A549 (cell line): ENCODE results near the gene GPR158. TPM values are rescaled to one million over a fixed set of nuclear protein-coding genes. Genes with fewer than 3 reads are reported as not detected.

Experiments
- ATAC-seq, 2 experiments: fragments of 200-7000 bp in 1 of 2; fragments of >200 bp in 1 of 2; cut with Nextera tagmentation in 1 of 2; cut with Tn5 transposase in 1 of 2; 3 replicates each; pipeline versions ENCODE4 v1.8.0 to v1.9.1; 2018 to 2020; ENCODE audit warnings: mild to moderate bottlenecking in 1 of 2, moderate library complexity in 1 of 2
- CTCF ChIA-PET: fragments of 300-600 bp; sonication (Branson Sonifier 250); formaldehyde crosslinking; extraction: SDS; loops from one replicate; lab custom pipeline; 2021; ENCODE audit warnings: antibody characterized with exemption, inconsistent platforms; lab: Yijun Ruan, JAX
- POLR2A ChIA-PET: fragments of 350-600 bp; formaldehyde crosslinking; extraction: SDS; loops from one replicate; lab custom pipeline; 2021; ENCODE audit warnings: antibody characterized with exemption, inconsistent platforms; lab: Yijun Ruan, JAX
- DNase-seq, 2 experiments: peaks; one replicate each; pipeline versions ENCODE4 v3.0.0 to v3.0.0-alpha.2; 2011 to 2016; ENCODE audit warnings: low read depth in 1 of 2, low spot score in 1 of 2
- FAIRE-seq: peaks from 2 replicates; lab custom pipeline; 2011; peaks lifted over from hg19 to GRCh38; lab: Jason Lieb, UNC
- H3K27ac ChIP-seq, 2 experiments: fragments of >200 bp; sonication (Bioruptor Twin); formaldehyde crosslinking; 3 replicates each; pipeline ENCODE4 v1.5.1; 2016 to 2017
- H3K4me1 ChIP-seq: fragments of >200 bp; sonication (Bioruptor Twin); formaldehyde crosslinking; 3 replicates; pipeline ENCODE4 v1.6.1; 2016
- H3K4me2 ChIP-seq: fragments of >200 bp; sonication (Bioruptor Twin); formaldehyde crosslinking; 3 replicates; pipeline ENCODE4 v1.6.1; 2016
- H3K4me3 ChIP-seq: fragments of >200 bp; sonication (Bioruptor Twin); formaldehyde crosslinking; 3 replicates; pipeline ENCODE4 v1.5.1; 2016
- H3K9me3 ChIP-seq: fragments of >200 bp; sonication (Bioruptor Twin); formaldehyde crosslinking; 3 replicates; pipeline ENCODE4 v1.6.1; 2016
- CBX2 ChIP-seq: fragments of 200-600 bp; sonication (generic); IDR thresholded peaks from 2 replicates; pipeline ENCODE4 v1.6.1; 2016; ENCODE audit warnings: low read depth, mild to moderate bottlenecking, borderline replicate concordance
- CHD4 ChIP-seq: fragments of 200-600 bp; sonication (generic); IDR thresholded peaks from 2 replicates; pipeline ENCODE4 v1.6.1; 2016; ENCODE audit warnings: antibody characterized with exemption, mild to moderate bottlenecking, borderline replicate concordance
- CTCF ChIP-seq: fragments of >200 bp; sonication (Bioruptor Twin); formaldehyde crosslinking; IDR thresholded peaks from 3 replicates; pipeline ENCODE4 v1.5.1; 2016
- EHF ChIP-seq: fragments of 250-450 bp; sonication (Bioruptor Pico); IDR thresholded peaks from 2 replicates; pipeline ENCODE4 v1.5.0; 2020; ENCODE audit warnings: mild to moderate bottlenecking
- FOSB ChIP-seq: fragments of 250-450 bp; sonication (Bioruptor Pico); IDR thresholded peaks from 2 replicates; pipeline ENCODE4 v1.5.0; 2020; ENCODE audit warnings: mild to moderate bottlenecking, moderate library complexity
- FOSL2 ChIP-seq, 2 experiments: fragments of 450-650 bp in 1 of 2; fragments of >200 bp in 1 of 2; sonication (Bioruptor Twin) in 1 of 2; formaldehyde crosslinking; IDR thresholded peaks; 2 replicates each; pipeline versions ENCODE4 v1.5.0 to v1.6.1; 2016 to 2020; ENCODE audit warnings: mild to moderate bottlenecking in 1 of 2, moderate library complexity in 1 of 2
- GATA3 ChIP-seq: IDR thresholded peaks from 2 replicates; pipeline ENCODE4 v1.6.1; 2012; ENCODE audit warnings: borderline replicate concordance
- HDAC2 ChIP-seq: fragments of 200-600 bp; sonication (generic); IDR thresholded peaks from 2 replicates; pipeline ENCODE4 v1.6.1; 2016
- HOXA7 ChIP-seq: fragments of 250-450 bp; sonication (Bioruptor Pico); IDR thresholded peaks from 2 replicates; pipeline ENCODE4 v1.5.0; 2020; ENCODE audit warnings: mild to moderate bottlenecking, moderate library complexity
- HOXB5 ChIP-seq: fragments of 250-450 bp; sonication (Bioruptor Pico); IDR thresholded peaks from 2 replicates; pipeline ENCODE4 v1.5.0; 2020; ENCODE audit warnings: mild to moderate bottlenecking, moderate library complexity
- JUNB ChIP-seq: fragments of >200 bp; sonication (Bioruptor Twin); formaldehyde crosslinking; IDR thresholded peaks from 2 replicates; pipeline ENCODE4 v1.6.1; 2016
- NR3C1 ChIP-seq: fragments of >200 bp; sonication (Bioruptor Twin); formaldehyde crosslinking; IDR thresholded peaks from 3 replicates; pipeline ENCODE4 v1.6.1; 2017
- PHF8 ChIP-seq: fragments of 200-600 bp; sonication (generic); IDR thresholded peaks from 2 replicates; pipeline ENCODE4 v1.6.1; 2016; ENCODE audit warnings: low read depth, mild to moderate bottlenecking, antibody characterized with exemption, moderate library complexity, borderline replicate concordance
- POLR2AphosphoS2 ChIP-seq: conservative IDR thresholded peaks from 2 replicates; pipeline ENCODE4 v1.6.1; 2012; ENCODE audit warnings: low read length, improper control_type of control experiment, inconsistent platforms
- RAD21 ChIP-seq, 2 experiments: fragments of >200 bp in 1 of 2; sonication (Bioruptor Twin) in 1 of 2; formaldehyde crosslinking in 1 of 2; IDR thresholded peaks in 1 of 2; conservative IDR thresholded peaks in 1 of 2; 2 replicates in 1 of 2; 3 replicates in 1 of 2; pipeline ENCODE4 v1.6.1; 2012 to 2018; ENCODE audit warnings: inconsistent platforms in 1 of 2
- RARB ChIP-seq: fragments of 250-450 bp; sonication (Bioruptor Pico); IDR thresholded peaks from 2 replicates; pipeline ENCODE4 v1.8.0; 2021; ENCODE audit warnings: mild to moderate bottlenecking, moderate library complexity
- REST ChIP-seq: fragments of 200-600 bp; sonication (generic); IDR thresholded peaks from 2 replicates; pipeline ENCODE4 v1.6.1; 2016; ENCODE audit warnings: antibody characterized with exemption, mild to moderate bottlenecking, moderate library complexity
- RNF2 ChIP-seq: fragments of 200-600 bp; sonication (generic); IDR thresholded peaks from 2 replicates; pipeline ENCODE4 v1.6.1; 2016; ENCODE audit warnings: low read depth, mild to moderate bottlenecking, antibody characterized with exemption, moderate library complexity, borderline replicate concordance
- SMC3 ChIP-seq: fragments of >200 bp; sonication (Bioruptor Twin); formaldehyde crosslinking; IDR thresholded peaks from 3 replicates; pipeline ENCODE4 v1.6.1; 2018; ENCODE audit warnings: inconsistent platforms
- SREBF2 ChIP-seq: fragments of 450-650 bp; IDR thresholded peaks from 2 replicates; pipeline ENCODE4 v1.6.1; 2014; ENCODE audit warnings: mild to moderate bottlenecking, moderate library complexity
- ZC3H11A ChIP-seq: fragments of 450-650 bp; IDR thresholded peaks from 2 replicates; pipeline ENCODE4 v1.6.1; 2014; ENCODE audit warnings: antibody characterized with exemption, mild to moderate bottlenecking
- ZNF302 ChIP-seq: fragments of 250-450 bp; sonication (Bioruptor Pico); IDR thresholded peaks from 2 replicates; pipeline ENCODE4 v1.9.0; 2021; ENCODE audit warnings: inconsistent platforms, mild to moderate bottlenecking, moderate library complexity
- ZSCAN20 ChIP-seq: fragments of 250-450 bp; sonication (Bioruptor Pico); IDR thresholded peaks from 2 replicates; pipeline ENCODE4 v1.8.0; 2022; ENCODE audit warnings: mild to moderate bottlenecking, moderate library complexity
- WGBS: methylation state at CpG from one replicate; pipeline ENCODE4 v1.1.6; 2017; ENCODE audit errors: missing lambda C conversion rate; 5-methylcytosine and 5-hydroxymethylcytosine counted together
- polyA plus RNA-seq, 4 experiments: library from polyadenylated mRNA; depleted of rRNA in 3 of 4; stranded (reverse); fragments of >200 nt; fragmentation: RNase III in 1 of 4; extraction: RNeasy Plus Mini Kit Qiagen cat#74134 plus additional on column Dnase treatment in 1 of 4; gene quantifications; 2 replicates in 3 of 4; 3 replicates in 1 of 4; pipeline ENCODE4 v1.2.3, GENCODE V29; 2011 to 2017
- TF ChIP-seq, protein P1 (sequence below): fragments of 250-450 bp; sonication (Bioruptor Pico); IDR thresholded peaks from 2 replicates; pipeline ENCODE4 v1.5.0; 2020; ENCODE audit warnings: low read depth, mild to moderate bottlenecking, moderate library complexity
- TF ChIP-seq, protein P2 (sequence below): fragments of 450-650 bp; IDR thresholded peaks from 2 replicates; pipeline ENCODE4 v1.6.1; 2014; ENCODE audit warnings: antibody characterized with exemption
- TF ChIP-seq, protein P3 (sequence below): fragments of >200 bp; sonication (Bioruptor Twin); formaldehyde crosslinking; IDR thresholded peaks from 2 replicates; pipeline ENCODE4 v1.6.1; 2016

GPR158 gene
- polyA plus RNA-seq, 2 of the 4 experiments (the other 2 are of a cell fraction) = 0.01 to 0.03 TPM

DNA sequence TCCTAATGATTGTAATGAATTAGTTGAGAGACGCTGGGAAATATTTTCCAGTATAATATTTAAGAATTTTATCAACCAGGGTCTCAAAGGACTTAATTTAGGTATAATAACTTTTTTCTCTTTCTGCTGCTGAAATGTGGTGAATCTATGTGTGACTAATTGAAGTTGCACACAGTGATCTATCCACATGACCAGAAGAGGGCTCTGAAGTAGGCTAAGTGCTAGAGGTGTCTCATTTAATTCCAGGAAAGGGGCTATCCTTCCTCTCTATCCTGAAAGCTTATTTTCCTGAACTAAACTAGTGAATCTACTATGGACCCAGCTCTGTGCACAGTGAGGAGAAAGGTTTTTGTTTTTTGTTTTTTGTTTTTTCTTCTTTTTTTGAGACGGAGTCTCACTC lies 464.8 kb downstream of the GPR158 start:
- H3K4me2 ChIP-seq = no peak overlapping the region
- no peak for ATAC-seq
- no peak overlapping the region for H3K4me3 ChIP-seq
- ChIA-PET POLR2A (no interaction called here), CTCF (interaction anchor here (1.7 to 2.2 kb wide), 2 partner anchors 8 to 526 kb away, joined by 3 to 6 read pairs; no protein-coding TSS in a partner anchor)
- H3K27ac ChIP-seq = no peak overlapping the region
- 0 out of 3 replicates have a peak, but pooled peaks cover 2% of the 10 kb centered on the region for H3K9me3 ChIP-seq
- H3K4me1 ChIP-seq = no peaks in the 10 kb centered on the region
- no peak for TF ChIP-seq HDAC2
- TF ChIP-seq ZC3H11A = no peak
- TF ChIP-seq, protein P1, sequence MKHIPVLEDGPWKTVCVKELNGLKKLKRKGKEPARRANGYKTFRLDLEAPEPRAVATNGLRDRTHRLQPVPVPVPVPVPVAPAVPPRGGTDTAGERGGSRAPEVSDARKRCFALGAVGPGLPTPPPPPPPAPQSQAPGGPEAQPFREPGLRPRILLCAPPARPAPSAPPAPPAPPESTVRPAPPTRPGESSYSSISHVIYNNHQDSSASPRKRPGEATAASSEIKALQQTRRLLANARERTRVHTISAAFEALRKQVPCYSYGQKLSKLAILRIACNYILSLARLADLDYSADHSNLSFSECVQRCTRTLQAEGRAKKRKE (CRISPR knock-in tag) = no peak
- no peak for TF ChIP-seq RNF2
- no peak for TF ChIP-seq POLR2AphosphoS2
- TF ChIP-seq CHD4 = no peak
- no peak for TF ChIP-seq HOXA7 (CRISPR knock-in tag)
- TF ChIP-seq HOXB5 (CRISPR knock-in tag) = no peak
- TF ChIP-seq, protein P2, sequence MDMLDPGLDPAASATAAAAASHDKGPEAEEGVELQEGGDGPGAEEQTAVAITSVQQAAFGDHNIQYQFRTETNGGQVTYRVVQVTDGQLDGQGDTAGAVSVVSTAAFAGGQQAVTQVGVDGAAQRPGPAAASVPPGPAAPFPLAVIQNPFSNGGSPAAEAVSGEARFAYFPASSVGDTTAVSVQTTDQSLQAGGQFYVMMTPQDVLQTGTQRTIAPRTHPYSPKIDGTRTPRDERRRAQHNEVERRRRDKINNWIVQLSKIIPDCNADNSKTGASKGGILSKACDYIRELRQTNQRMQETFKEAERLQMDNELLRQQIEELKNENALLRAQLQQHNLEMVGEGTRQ = no peak
- no peak for TF ChIP-seq RARB (CRISPR knock-in tag)
- TF ChIP-seq NR3C1 = no peak
- TF ChIP-seq, protein P3, sequence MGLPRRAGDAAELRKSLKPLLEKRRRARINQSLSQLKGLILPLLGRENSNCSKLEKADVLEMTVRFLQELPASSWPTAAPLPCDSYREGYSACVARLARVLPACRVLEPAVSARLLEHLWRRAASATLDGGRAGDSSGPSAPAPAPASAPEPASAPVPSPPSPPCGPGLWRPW = no peak
- no peak for TF ChIP-seq GATA3
- TF ChIP-seq PHF8 = no peak
- 77% methylated on average over 2 of the region's 2 CpGs for WGBS
- no peak for FAIRE-seq
- no peak for DNase-seq

- ChIA-PET POLR2A (no interaction called here), CTCF (interaction anchor here (1.0 kb wide), 1 partner anchor 70 kb away, joined by 4 read pairs; no protein-coding TSS in a partner anchor)
- ATAC-seq (no peak), FAIRE-seq (no peak), DNase-seq (no peak)
- no peak overlapping the region for H3K27ac ChIP-seq
- 0 out of 3 replicates have a peak, but pooled peaks cover 2% of the 10 kb centered on the region for H3K9me3 ChIP-seq
- H3K4me3 ChIP-seq = no peak overlapping the region
- H3K4me1 ChIP-seq = no peaks in the 10 kb centered on the region
- no peak overlapping the region for H3K4me2 ChIP-seq
- TF ChIP-seq SREBF2 = no peak
- no peak for TF ChIP-seq EHF (CRISPR knock-in tag)
- no peak for TF ChIP-seq GATA3
- TF ChIP-seq, protein P2 = no peak
- TF ChIP-seq PHF8 = no peak
- no peak for TF ChIP-seq CHD4
- TF ChIP-seq JUNB = no peak
- TF ChIP-seq REST = no peak
- no peak for TF ChIP-seq SMC3
- no peak for TF ChIP-seq RAD21 (conservative IDR thresholded peaks at IDR 0.05 in 1 of 2, IDR thresholded peaks at IDR 0.05 in 1 of 2)
- no peak for TF ChIP-seq ZNF302 (CRISPR knock-in tag)
- TF ChIP-seq RARB (CRISPR knock-in tag) = no peak
- TF ChIP-seq FOSL2 (IDR thresholded peaks at IDR 0.05) = no peak
- no peak for TF ChIP-seq FOSL2 (CRISPR knock-in tag; IDR thresholded peaks at IDR 0.05)
- no peak for TF ChIP-seq RNF2
- TF ChIP-seq HDAC2 = no peak
- TF ChIP-seq HOXB5 (CRISPR knock-in tag) = no peak
- TF ChIP-seq ZSCAN20 (CRISPR knock-in tag) = no peak
- TF ChIP-seq CBX2 = no peak
- TF ChIP-seq FOSB (CRISPR knock-in tag) = no peak
- TF ChIP-seq CTCF = no peak
- WGBS = 60% methylated on average over 1 of the region's 1 CpG
Measured at GRCh38 chr10:25641595-25641994, 466.8 kb downstream of the GPR158 start.
